Iris pigment epithelial cell (primary cell): Measurements from ENCODE around the gene AADACL4.

Experiments
- DNase-seq: peaks from one replicate; pipeline ENCODE4 v3.0.0-alpha.2; 2011; ENCODE audit warnings: low read depth

Gene AADACL4

DNA sequence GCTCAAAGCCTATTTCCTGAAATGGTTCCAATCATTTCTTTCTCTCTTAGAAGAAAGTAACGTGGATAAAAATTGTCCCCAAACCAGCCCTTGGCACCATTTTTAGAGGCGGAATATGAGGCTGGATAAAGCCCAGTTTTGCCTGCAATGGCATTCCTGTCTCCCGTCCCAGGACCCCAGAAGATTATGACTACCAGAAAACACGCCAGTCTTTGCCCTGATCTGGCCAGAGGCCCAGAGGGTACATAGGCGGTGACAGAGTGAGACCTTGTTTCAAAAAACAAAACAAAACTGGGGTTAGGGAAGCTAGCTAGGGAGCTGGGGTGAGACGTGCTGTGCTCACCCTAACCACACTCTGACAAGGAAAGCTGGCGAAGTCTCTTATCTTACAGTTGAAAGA is at the start of gene AADACL4:
TSS of gene AADACL4 (plus strand) at position 301 of the 400 bp plus-strand sequence. CDS start 462 bp downstream, outside the sequence.
- no peak for DNase-seq

DNA sequence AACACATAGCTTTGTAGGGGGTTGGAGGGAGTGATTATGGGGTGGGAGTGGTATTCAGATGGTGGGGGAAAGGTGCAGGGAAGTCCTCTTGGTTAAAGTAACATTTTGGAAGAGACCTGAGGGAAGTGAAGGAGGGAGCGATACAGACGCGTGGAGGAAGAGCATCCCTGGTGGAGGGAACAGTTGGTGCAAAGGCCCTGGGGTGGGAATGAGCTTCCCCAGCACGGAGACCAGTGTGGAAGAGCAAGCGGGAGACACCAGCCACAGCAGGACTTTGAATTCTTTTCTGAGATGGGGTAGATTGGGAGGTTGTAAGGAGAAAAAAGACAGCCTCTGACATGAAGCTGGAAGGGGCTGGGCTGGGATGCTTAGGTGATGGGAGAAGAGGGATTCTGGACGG is 49.4 kb upstream of the AADACL4 start:
- no peak for DNase-seq

DNA sequence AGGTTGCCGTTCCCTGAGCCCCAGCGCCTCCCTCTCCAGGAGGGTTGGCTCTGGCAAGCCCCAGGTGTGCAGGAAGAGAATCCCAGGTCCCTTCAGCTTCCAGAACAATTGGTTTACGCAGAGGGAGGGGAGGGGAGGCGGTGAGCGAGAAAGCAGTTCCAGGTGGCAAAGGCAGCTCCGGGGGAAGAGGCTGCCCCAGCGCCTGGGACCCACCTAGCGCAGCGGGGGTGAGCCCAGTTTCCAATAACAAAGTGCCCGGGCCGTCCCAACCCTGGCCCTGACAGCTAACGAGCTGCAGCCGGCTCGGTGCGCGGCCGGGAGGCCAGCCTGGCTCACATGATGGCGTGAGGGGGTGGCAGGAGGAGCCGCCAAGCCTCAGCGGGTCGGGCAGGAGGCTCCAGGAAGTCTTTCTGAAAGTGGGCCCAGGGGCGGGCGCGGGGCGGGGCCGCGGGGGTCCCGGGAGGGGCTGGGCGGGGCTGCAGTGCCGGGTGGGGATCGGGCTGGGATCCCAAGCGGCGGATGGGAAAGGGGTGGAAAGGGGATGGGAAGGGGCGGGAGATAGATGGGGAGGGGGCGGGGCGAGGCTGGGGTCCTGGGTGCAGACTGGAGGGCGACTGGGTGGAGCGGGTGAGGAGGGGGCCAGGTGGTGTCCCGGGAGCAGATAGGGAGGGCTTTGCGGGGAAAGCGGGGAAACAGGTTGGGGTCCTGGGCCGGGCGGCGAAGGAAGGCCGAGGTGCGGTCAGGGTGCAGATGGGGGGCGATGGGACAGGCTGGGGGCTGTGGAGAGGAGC is 48.7 kb upstream of the AADACL4 start:
- peak; percentile 81 for DNase-seq

DNA sequence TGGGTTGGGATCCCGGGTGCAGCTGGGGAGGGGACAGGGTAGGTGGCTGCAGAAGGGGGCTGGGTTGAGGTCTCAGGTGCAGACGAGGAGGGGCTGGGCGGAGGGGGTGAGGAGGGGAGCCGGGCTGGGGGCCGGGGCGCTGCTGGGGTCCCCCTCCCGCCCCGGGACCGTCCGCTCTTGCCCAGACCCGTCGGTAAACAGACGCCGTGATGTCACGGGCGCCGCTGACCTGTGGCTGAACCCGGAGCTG is 48.2 kb upstream of the AADACL4 start:
- no peak for DNase-seq

DNA sequence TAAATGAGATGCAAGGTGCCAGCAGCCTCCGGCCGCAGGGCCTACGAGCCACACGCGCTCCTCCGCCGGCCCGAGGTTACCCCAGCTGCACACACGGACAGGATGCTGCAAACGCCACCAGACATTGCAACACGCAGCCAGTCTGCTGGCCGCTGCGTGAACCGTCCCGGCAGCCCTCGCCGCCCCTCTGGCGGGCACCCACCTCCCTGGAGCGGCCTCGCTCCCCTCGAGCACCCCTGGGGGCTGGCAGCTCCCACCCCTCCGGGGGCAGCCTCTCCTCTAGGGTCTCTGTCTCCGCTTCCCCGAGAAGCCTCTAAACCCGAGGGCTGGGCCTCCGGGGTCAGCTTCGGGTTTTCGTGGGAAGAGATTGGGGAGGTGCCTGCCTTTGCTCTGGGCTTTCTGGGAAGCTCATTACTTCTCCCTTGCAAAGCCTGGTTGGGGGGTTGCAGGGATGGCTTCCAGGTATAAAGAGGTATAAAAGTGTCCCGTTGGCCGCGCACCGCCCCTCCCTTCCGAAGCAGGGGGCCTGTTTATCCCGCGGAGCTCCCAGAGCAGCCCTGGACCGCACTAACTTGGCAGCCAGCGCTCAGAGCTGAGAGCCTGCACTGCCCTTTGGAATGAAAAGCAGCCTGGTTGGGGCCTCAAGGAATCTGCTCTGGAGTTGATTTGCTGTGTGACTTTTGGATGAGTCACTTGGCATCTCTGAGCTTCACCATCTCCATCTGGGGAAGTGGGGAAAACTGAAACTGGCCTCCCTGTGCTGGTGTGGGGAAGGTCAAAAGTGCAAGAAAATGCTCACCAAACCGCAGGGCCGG is 47.7 kb upstream of the AADACL4 start:
- peak; percentile 100 for DNase-seq

DNA sequence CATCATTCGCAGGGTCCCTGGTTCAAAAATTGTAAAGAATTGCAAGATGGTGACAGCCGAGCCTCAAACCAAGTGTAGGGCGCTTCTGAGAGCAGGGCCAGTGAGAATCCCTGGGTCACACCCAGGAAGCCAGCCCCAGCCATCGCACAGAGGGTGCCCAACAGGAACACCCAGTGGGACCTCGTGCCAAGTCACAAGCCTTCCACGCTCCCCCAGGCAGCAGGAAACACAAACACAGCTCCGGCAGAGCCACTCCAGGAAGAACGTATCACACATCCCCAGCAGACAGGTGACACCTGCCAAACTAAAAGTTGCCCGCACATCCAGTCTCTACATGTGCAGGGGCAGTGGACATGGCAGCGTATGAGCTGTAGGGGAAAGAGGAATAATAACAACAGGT is 46.1 kb upstream of the AADACL4 start:
- DNase-seq, result no peak

DNA sequence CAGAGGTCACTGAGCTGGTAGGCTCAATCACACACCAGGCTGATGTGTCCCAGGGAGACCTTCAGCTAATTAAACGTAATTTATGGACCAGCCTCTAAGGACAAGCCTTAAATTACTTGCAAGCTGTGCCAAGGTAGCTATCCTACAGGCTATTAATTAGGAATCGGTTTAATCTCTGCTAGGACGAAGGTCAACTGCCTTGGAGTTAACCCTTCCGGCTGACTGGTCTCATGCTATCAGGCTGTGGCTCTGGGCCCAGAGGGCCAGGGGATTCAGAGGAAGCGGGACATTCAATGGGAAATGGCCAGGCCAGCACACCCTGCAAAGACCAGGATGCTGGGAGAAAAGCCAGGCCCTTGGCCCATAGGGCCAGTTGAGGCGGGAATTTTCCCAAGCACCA is 44.9 kb upstream of the AADACL4 start:
- DNase-seq, result no peak

DNA sequence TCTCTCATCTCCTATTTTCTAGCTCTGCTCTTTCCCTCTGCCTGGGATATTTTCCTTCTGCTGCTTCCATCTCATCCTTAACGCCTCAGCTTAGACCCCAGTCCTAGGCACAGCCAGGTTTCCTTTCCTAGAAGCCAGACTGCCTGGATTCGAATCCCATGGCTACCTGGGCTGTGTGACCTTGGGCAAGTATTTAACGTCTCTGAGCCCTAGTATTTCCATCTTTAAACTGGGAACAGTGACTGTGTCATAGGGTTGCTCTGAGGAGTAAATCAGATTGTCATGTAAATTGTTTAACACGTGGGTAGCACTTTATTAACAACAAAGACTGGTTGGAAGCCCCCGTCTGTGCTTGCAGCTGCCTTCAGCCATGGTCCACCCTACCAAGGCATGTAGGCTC is 44.2 kb upstream of the AADACL4 start:
- DNase-seq, result no peak

DNA sequence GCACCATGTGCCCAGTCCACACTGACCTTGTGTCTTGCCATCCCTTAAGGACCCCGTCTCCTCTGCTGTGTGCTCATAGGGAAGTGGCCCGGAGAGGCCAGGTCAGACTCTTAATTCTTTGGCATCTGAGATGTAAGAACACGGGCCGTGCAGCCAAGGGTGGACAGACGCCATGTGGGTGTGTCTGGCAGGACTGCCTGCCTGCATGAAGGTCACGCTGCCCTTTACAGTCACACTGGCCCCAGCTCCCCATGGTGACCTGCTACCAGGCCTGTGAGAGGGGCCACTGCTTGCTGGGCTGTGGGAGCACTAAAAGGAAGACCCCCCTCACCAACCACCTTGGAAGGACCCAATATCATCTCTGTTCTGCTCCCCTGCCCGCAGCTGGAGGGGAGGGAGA is 43.5 kb upstream of the AADACL4 start:
- no peak for DNase-seq

DNA sequence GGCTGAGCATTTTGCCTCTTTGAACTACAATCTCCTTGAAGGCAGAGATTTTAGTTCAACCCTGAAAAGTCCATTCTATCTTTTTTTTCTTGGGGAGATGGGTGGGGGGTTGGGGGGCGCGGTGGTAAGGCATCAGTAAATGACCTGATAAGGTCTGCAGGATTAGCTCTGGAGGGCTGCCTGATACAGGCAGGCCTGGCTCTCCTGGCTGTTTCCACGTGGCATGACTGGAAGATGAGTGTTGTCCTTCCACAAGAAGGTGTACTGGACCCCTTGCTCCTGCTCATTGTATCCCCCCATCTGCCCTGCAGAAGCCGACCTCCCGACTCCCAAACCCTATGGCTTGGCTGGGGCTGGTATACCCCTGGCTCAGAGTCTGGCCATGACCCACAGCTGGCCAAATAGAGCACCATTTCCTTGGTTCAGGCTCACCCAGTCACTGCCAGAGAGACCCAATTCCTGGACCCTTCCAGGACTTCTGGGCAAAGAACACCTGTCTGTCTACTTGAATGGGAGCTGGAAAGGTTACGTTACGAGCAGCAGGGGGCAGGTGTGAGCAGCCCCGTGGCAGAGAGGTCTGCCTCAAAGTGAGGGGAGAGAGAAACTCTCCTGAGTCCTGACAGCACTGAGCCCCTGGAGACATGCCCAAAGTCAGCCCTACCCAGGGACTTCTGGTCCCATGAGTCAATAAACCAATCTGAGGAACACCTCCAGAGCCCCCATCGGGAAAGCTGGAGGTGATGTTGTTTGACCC is 42.8 kb upstream of the AADACL4 start:
- DNase-seq, result peak; percentile 59

DNA sequence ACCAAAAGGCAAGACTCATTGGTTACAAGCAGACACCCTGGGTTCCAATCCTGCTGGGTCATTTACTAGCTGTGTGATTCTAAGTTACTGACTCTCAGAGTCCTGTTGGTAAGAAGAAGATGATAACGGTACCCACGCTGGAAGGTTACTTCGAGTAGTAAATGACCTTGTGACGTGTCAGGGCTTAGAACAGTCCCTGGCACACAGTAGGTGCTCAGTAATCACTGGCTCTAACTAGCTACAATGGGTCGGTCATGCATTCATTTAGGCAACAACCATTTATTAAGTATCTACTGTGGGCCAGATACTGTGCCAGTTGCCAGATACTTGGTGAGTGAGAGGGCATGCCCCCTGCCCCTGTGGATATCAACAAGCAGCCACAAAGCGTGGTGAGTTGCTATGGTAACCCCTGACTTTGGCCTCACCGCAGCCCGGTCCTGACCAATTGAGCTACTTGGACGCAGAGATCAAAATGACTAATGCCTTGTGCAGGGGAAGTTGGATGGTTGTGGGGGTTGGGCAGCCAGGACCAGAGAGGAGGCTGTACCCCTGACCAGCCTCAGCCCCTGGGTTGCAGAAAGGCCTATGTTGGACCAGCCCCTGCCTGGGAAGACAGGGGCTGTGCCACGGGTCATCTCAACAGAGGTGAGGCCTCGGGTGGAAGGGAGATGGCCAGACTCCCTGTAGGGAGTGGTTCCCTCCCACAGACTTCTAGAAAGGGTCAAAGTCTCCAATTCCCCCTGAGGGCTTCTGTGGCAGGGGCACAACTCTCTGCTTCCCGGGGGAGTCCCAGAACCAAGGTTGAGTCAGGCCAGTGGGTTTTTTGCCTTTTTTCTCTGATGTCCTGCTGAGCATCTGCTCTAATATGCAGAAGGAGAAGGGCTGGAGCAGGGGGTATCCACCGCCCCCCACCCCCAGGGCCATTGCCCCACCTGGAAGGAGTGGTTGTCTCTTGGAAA is 41.9 kb upstream of the AADACL4 start:
- peak; percentile 95 for DNase-seq

DNA sequence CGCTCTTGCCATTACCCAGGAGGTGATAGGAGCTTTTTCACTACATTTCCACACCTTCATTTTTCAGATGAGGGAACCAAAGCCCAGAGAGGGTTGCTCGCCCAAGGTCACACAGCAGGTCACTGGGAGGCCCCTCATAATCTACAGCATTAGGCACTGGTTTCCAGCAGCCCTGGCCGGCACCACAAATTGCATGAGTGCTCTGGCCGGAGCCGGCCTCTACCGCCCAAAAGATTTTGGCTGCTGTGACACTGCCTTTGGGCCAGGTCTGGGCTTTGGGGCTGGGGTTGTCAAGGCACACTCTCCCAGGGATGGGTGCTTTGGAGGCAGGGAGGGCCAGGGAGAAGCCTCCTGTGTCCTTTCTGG is 41.2 kb upstream of the AADACL4 start:
- DNase-seq, result no peak

DNA sequence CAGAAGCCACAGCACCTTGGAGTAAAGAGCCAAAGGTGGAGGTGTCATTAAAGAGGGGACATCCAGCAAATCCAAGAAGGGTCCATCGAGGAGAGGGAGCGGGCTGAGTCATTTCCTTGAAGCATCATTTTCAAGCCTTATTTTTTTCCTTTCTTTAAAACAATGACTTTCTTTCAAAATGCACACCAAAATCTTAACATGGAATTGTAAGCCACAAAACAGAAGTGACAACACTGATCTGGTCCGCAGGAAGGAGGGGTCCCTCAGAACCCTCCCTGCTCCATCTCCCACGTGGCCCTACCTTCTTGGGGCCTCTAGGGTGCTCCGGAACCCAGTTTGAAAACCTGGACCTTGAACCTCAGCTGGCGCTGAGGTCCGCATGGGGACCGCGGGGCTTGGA is 40.7 kb upstream of the AADACL4 start:
- no peak for DNase-seq

DNA sequence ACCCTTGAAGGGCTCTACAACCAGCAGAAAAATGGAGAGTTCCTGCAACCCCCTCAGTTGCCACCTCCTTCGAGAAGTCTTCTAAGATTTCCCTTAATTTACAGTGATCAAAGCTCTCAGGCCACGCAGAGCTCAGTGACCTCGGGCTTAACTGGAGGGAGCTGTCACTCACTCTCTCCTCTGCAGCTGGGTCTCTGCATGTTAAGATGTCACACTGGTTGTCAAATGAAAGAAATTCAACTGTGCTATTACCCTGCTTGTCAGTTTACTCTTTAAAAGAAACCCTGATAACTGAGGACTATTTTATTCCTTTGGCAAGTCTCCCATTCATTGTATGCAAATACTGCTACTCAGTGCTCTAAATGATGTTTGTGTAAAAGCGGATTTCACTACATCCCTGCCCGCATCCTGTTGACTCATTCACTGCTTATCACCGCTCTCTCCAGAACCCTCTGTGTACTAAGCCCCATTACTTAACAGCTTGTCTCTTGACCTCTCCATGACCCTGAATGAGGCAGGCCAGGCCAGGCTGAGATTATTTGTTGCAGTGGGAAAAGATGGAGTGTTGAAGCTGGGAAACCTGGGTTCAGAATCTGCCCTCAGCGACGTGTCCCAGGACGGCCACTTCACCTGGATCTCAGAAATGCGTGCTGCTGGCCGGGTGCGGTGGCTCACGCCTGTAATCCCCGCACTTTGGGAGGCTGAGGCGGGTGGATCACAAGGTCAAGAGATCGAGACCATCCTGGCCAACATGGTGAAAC is 39.6 kb upstream of the AADACL4 start:
- peak; percentile 100 for DNase-seq

DNA sequence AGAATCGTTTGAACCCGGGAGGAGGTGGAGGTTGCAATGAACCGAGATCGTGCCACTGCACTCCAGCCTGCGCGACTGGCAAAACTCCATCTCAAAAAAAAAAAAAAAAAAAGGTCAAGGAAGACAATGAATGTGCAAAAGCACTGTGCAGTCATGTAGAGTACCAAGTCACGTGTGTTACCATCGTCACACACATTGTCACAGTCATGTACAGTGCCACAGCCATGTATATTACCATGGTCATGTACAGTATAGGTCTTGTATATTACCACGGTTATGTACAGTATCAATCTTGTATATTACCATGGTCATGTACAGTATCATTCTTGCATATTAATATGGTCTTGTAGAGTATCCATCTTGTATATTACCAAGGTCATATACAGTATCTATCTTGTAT is 38.9 kb upstream of the AADACL4 start:
- DNase-seq, result no peak

DNA sequence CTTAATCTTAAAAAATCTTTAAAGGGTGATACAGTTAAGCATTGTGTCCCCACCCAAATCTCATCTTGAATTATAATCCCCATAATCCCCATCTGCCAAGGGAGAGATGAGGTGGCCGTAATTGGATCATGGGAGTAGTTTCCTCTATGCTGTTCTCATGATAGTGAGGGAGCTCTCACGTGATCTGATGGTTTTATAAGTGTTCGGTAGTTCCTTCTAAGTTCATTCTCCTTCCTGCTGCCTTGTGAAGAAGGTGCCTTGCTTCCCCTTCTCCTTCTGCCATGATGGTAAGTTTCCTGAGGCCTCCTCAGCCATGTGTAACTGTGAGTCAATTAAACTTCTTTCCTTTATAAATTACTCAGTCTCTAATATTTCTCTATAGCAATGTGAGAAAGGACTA is 36.6 kb upstream of the AADACL4 start:
- no peak for DNase-seq

DNA sequence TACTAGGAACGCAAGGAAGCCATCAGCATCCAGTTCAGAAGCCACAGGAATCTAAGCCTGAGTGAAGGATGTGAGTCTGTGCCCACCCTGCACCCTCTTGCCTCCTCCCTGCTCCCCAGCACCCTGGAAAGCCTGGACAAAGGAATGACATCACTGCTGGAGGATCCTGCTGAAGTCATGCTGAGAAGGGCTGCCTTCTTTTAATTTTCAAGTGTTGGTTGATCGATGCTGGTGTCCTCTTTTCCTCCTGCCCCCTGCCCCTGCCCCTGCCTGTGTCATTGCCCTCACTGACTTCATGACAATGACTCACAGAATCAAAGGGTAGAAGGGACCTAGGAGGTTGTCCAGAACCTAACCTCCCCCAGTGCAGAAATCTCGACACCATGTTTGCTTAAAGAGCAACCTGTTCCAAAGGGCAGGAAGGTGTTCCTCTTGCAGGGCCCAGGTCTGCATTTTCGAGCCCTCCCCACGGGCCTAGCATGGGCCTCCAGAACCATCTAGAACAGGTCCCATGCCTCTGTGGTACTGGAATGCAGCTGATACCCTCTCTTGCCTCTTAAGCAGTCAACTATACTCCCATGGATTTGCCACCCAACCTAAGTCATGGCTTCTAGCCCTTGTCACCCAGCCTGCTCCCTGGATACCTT is 35.5 kb upstream of the AADACL4 start:
- DNase-seq, result peak; percentile 57

DNA sequence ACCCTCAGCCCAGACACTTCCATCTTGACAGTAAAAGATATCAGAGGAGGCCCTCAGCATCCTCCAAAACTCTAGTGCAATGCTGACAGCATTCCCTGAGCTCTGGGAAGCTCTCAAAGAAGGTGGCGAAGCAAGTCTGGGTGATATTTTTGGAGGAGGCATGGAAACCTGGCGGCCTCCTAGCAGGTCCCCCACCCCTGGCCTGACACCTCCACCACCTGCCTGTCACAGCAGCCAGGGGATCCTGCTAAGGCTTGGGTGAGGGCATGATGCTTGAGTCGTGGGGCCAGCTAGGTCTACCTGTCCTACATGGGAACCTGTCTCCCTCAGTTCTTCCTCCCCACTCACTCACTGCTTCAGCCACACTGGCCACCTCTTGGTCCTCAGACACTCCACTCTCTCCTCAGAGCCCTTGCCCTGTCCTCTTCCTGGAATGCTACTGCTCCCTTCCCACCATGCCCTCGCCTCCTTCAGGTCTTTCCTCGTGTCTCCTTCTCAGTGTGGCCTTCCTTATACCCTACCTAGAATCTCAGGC is 34.3 kb upstream of the AADACL4 start:
- DNase-seq, result no peak

DNA sequence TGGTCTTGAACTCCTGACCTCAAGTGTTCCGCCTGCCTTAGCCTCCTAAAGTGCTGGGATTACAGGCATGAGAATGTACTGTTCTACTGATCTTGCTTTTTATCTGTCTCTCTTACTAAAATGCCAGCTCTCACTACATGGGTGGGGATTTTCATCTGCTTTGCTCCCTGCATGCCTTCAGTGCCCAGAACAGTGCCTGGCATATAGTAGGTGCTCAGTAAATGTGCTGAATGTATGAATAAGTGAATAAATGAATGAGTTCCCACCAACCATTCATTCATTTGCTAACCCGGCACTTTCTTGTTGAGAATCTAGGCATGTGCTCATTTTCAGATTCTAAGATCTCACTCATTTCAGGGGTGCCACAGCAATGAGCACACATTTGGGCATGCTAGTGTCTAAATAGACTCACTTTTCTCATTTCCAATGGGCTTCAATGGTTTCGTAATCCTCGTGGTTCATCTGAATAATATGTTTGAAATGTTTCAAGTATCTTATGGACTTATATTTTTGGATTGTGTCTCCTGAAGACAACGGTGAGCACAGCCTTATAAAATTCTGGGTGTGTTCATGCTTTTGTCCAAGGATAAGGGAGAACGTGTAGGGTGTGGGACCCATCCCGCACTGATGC is 33.5 kb upstream of the AADACL4 start:
- peak; percentile 72 for DNase-seq

DNA sequence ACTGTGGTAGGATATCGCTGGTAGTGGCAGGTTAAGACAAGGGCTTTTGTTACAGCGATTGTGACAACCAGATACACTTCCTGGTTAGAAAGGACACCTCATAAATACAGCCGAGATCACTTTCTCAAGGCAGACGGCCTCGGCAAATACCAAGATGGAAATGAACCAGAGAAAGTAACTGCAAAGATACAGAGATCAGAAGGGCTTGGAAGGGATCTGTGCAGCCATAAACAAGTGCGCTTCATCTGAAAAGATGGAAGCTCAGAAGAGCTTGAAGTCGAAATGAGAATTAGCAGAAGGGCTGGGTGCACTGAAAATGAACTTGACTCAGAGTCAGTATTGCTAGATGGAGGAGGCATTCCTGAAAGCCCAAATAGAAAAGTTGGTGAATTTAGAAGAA is 32.9 kb upstream of the AADACL4 start:
- DNase-seq, result no peak
